ENCODE results near the gene POLE. TPM values are rescaled to one million over a fixed set of nuclear protein-coding genes. Genes with fewer than 3 reads are reported as not detected.

Gene POLE
- total RNA-seq, 4 donors from 2014 or later: 19.2 to 28.1 (median 23.9) TPM

DNA sequence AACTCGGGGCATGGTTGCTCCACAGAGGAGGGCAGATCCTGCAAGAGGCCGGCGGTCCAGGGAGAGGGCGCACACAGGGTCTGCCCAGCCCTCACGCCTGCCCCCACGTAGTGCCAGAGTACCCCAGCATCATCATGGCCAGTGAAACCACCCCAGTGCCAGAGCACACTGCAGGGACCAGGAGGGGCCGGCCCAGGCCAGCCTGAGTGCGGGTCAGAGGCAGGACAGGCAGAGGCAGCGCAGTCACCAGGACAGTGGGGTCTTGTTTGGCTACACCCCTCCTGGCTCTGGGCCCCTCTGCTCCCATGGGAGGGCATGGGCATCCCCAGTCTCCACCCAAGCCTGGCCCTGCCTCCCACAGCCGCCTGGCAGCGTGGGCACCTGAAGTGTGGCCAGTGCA is 111.5 kb downstream of the POLE start:
- H3K9me3 ChIP-seq: no peaks in the 10 kb centered on the region
- no peak overlapping the region for H3K27ac ChIP-seq
- 96 to 98% methylated on average over 5 to 11 of the region's 11 CpGs for WGBS, 2 donors
- no peaks in the 10 kb centered on the region for H3K27me3 ChIP-seq
- TF ChIP-seq, protein P1, sequence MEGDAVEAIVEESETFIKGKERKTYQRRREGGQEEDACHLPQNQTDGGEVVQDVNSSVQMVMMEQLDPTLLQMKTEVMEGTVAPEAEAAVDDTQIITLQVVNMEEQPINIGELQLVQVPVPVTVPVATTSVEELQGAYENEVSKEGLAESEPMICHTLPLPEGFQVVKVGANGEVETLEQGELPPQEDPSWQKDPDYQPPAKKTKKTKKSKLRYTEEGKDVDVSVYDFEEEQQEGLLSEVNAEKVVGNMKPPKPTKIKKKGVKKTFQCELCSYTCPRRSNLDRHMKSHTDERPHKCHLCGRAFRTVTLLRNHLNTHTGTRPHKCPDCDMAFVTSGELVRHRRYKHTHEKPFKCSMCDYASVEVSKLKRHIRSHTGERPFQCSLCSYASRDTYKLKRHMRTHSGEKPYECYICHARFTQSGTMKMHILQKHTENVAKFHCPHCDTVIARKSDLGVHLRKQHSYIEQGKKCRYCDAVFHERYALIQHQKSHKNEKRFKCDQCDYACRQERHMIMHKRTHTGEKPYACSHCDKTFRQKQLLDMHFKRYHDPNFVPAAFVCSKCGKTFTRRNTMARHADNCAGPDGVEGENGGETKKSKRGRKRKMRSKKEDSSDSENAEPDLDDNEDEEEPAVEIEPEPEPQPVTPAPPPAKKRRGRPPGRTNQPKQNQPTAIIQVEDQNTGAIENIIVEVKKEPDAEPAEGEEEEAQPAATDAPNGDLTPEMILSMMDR (IDR thresholded peaks at IDR 0.05): no peak
- TF ChIP-seq POLR2A (IDR thresholded peaks at IDR 0.05): no peak
- H3K36me3 ChIP-seq: peaks cover 14 to 22% of the 10 kb centered on the region in 2 donors
- intact Hi-C loops (cut with DNase I): no loop called here
- DNase-seq: no peak
- H3K4me1 ChIP-seq: no peaks in the 10 kb centered on the region
- no peak overlapping the region for H3K4me3 ChIP-seq (replicated peaks in 1 of 3)

DNA sequence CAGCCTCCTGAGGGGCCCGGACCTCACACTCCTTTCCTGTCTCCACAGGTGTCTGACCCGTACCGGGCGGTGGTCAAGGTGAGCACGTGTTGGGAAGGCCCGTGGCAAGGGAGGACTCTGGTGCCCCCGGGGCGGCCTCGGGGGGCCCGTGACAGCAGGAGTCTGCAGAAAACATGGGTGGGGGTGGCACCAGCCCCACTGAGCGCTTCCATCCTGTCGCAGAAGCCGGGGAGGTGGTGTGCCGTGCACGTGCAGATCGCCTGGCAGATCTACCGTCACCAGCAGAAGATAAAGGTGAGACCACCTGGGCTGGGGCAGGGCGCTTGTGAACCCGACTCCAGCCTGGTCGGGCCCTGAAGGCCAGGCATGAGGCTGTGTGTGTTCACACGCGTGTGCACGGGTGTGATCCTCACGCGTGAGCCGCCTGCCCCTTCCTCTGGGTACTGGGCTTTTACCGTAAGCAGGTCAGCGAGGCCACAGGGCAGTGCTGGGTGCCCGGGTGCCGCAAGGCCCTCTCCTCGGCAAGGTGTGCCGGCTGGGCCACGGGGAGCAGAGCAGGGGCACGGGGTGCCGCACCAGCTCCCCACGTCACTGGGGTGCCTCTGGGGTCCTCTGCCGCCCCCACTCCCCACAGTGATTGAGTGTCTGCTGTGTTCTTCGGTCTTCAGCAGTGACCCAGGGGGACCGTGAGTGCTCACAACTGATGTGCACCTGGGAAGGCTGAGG is 112.7 kb downstream of the POLE start:
- WGBS, 2 donors: 97% methylated on average over 18 to 23 of the region's 39 CpGs
- no peak for DNase-seq
- TF ChIP-seq, protein P1 (IDR thresholded peaks at IDR 0.05): no peak
- no peak for TF ChIP-seq POLR2A (IDR thresholded peaks at IDR 0.05)
- H3K9me3 ChIP-seq: no peaks in the 10 kb centered on the region
- peaks cover 20 to 22% of the 10 kb centered on the region in 2 donors for H3K36me3 ChIP-seq
- no peaks in the 10 kb centered on the region for H3K27me3 ChIP-seq
- intact Hi-C loops (cut with DNase I): no loop called here
- no peak overlapping the region for H3K27ac ChIP-seq
- no peaks in the 10 kb centered on the region for H3K4me1 ChIP-seq
- H3K4me3 ChIP-seq (replicated peaks in 1 of 3): no peak overlapping the region

Small RNA genes lying within 50 kb of the gene (microRNA-seq; reads per million reads assigned to microRNA genes)
- not detected for gene MIR6763

Small RNA genes lying within 50 kb of the gene (small RNA-seq; reads per million reads assigned to genes)
- gene MIR6763 (not detected), gene RNA5SP379 (not detected)

Other genes with a start within 250 kb of the POLE start
- gene FBRSL1, start 197.2 kb downstream of the POLE start, total RNA-seq: 10 to 100 TPM in 2 of 4 donors, 1 to 10 TPM in 2; 9.2 to 19.7 (median 12.0) TPM
- 1 to 10 TPM in 2 of 4 donors, under 1 TPM in 1, not detected in 1; 0.89 to 3.2 (median 3.2) TPM for gene LRCOL1, start 76.8 kb downstream of the POLE start, total RNA-seq
- under 1 TPM in 1 of 4 donors, not detected in 3; 0.45 TPM for gene P2RX2, start 68.6 kb downstream of the POLE start, total RNA-seq
- 10 to 100 TPM; 25.7 to 57.6 (median 38.4) TPM for gene PXMP2, start 245 bp upstream of the POLE start, total RNA-seq
- gene PGAM5, start 23.5 kb upstream of the POLE start, total RNA-seq: 10 to 100 TPM; 21.6 to 45.8 (median 26.0) TPM
- gene ANKLE2, start 74.5 kb upstream of the POLE start, total RNA-seq: 10 to 100 TPM; 50.7 to 70.7 (median 55.3) TPM
- 100 to 1,000 TPM in 2 of 4 donors, 10 to 100 TPM in 2; 73.8 to 106 (median 88.8) TPM for gene GOLGA3, start 141.5 kb upstream of the POLE start, total RNA-seq
- 10 to 100 TPM; 21.8 to 40.6 (median 27.7) TPM for gene CHFR, start 200.3 kb upstream of the POLE start, total RNA-seq

All from thyroid gland (tissue), 4 donors.